GM19328 (cell line): ENCODE measurements around the gene ATOX1.
A peak's percentile ranks its signal among the peaks of the same experiment; 100 is the strongest.
"Not testable (repeated sequence)": the region's sequence is repeated elsewhere in the genome, so short reads cannot be mapped to it uniquely, and the experiment has no call there.

Experiments used
- ATAC-seq: cut with Tn5 transposase; IDR thresholded peaks from one replicate; pipeline ENCODE4 v1.9.1; 2021; ENCODE audit warnings: mild to moderate bottlenecking, moderate library complexity; ENCODE audit not compliant: unreplicated experiment

The ATOX1 gene, protein sequence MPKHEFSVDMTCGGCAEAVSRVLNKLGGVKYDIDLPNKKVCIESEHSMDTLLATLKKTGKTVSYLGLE

DNA sequence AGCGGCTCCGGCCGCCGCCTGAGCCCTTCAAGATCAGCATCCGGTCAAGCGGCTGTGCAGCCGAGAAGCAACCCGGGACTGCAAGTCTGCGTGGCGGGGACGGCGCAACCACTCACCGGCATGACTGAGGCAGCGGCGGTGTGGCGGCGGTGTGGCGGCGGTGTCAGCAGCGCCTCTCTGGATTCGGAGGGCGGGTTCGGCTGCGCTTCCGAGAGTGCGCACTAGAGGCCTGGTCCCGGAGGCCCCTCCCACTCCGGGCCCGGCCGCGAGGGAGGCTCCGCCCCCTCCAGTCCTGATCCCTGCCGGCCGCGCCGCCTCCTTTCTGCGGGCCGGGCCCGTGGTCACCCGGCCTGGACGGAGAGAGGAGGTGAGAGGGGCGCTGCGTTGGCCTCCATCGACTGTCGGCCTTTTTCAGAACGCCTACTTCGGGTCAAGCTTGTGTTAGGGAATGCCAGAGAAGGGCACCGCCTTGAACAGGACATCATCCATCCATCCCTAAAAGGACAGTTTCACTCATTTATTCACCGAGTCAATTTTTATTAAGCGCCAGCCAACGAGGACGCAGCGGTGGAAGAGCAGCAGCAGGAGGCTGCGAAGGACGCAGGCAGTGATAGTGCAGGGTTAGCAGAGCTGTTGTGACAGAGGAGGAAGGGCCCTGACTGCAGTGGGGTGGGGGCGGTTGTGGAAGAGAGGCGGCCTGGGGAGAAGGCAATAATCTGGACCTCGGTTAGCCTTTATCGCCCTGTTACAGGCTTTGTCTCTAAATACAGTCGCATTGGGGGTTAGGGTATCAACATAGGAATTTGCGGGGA, at the start of gene ATOX1:
ATOX1 (minus strand) TSS at position 202 of the 812 bp plus-strand sequence; CDS start at position 122, 80 bp downstream.
- ATAC-seq, result peak; percentile 95

DNA sequence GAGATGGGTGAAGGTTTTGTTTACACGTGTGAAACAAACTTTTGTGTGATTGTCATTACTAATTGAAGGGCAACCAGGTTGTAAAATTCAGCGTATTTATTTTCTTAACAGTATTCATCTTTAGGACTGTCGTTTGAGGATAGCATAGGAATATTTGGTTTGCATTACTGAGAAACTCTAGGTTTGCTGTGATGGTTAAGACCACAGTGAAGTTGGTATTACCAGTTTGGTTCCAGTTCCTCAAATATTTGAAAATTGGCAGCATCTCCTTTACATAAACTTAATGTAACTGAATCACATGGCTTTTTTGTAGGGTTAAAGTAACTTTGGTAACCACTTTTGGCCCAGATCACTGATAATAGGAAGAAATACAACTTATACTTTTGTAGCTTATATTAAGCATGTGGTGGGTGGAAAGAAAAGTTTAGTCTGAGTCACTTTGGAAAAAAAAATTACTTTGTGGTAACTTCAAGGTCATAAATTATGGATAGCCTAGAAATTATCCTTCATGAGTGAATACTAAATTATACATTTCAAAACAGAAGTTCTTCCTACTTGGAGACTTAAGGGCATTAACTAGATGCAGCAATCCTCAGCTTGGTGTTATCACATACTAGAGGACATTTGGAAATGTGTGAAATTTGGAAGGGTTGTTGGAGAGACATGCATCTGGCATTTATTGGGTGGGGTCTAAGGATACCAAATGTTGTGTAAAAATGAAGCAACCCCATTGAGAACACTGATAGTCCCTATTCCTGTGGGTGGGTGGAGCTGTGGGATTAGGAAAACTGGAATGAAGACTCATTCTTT, 47.2 kb upstream of the ATOX1 start:
- ATAC-seq, result no peak

DNA sequence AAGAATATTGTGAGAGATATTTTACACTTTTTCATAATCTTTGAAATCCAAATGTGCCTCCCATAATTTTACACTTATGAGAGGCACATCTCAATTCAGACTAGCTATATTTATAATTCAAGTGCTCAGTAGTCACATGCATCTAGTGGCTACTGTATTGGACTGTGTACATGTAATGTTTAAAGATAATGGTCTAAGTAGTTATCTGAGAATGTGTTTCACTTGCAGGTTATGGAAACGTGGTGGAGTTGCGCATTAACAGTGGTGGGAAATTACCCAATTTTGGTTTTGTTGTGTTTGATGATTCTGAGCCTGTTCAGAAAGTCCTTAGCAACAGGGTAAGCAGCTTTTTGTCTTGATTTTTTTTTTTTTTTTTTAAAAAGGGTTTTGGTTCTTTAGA, 42.1 kb upstream of the ATOX1 start:
- ATAC-seq, result no peak

DNA sequence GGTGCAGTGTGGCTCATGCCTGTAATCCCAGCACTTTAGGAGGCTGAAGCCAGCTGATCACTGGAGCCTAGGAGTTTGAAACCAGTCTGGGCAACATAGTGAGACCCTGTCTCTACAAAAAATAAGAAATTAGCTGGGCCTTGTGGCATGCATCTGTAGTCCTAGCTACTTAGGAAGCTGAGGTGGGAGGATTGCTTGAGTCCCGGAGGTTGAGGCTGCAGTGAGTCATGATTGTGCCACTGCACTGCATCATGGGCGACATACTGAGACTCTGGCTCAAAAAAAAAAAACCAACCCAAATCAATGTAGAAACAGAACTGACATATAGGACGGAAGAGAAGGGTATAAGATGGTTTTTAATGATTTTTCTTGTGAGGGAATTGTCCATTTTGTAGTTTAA, 41.0 kb upstream of the ATOX1 start:
- no peak for ATAC-seq

DNA sequence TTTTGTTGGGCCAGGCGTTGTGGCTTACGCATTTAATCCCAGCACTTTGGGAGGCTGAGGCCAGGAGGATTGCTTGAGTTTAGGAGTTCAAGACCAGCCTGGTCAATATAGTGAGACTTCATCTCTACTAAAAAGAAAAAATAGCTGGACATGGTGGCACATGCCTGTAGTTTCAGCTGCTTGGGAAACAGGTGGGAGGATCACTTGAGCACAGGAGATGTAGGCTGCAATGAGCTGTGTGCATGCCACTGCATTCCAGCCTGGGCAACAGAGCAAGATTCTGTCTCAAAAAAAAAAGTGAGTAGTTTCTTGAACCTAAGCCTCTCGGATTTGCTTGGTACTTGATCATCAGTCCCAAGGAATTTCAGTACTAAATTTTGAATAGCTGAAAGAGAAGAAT, 40.2 kb upstream of the ATOX1 start:
- no peak for ATAC-seq

DNA sequence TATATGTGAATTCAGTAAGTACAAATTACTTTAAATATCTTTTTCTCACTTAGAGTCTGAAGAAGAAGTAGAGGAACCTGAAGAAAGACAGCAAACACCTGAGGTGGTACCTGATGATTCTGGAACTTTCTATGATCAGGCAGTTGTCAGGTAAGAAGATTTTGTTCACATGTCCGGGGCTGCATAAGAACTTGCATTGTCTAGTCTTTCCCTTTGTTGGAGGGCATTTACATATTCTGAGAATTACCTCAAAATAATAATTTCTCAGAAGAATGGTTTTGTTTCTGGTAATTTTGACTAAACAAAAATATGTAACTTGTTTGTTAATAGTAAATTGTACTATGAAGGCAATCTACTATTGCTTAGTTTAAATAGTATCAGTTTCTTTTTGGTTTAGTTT, 37.0 kb upstream of the ATOX1 start:
- ATAC-seq, result no peak

DNA sequence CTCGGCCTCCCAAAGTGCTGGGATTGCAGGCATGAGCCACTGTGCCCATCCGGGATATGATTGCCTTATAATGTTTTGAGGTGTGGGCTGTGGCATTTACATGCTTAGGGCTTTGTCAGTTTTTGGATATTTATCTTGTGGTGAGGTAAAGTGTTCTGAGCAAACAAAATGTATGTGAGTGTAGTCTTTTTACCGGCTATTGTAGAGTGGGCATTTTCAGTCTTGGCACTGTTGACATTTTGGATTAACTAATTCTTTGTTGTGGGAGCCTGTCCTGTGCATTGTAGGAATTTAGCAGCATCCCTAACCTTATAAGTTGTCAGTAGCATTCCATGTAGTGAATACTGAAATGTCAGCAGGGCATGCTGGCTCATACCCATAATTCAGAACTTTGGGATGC, 34.9 kb upstream of the ATOX1 start:
- no peak for ATAC-seq

DNA sequence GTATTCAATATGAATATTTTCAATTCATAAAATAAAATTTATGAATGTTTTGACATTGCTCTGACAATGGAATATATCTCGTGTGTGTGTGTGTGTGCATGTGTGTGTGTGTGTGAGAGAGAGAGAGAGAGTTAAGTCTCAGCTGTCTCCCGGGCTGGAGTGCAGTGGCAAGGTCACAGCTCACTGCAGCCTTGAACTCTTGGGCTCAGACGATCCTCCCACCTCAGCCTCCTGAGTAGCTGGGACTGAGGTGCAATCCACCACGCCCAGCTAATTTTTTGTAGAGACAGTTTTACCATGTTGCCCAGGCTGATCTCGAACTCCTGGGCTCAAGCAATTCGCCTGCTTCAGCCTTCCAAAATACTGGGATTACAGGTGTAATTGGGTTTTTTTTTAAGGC, 29.4 kb upstream of the ATOX1 start:
- no peak for ATAC-seq

DNA sequence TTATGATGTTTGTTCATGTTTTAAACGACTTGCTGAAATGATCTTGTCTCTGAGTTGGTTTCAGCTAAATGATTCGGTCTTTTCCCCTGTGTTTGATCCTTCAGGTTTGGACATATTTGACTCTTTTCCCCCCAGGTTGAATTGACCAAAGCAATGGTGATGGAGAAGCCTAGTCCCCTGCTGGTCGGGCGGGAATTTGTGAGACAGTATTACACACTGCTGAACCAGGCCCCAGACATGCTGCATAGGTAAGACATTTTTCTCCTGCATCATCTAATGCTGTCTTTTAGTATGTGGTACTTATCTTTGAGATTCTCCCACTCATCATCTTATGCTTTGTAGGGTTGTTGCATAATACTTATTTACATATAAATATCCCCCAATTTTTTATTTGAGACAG, 28.0 kb upstream of the ATOX1 start:
- no peak for ATAC-seq

DNA sequence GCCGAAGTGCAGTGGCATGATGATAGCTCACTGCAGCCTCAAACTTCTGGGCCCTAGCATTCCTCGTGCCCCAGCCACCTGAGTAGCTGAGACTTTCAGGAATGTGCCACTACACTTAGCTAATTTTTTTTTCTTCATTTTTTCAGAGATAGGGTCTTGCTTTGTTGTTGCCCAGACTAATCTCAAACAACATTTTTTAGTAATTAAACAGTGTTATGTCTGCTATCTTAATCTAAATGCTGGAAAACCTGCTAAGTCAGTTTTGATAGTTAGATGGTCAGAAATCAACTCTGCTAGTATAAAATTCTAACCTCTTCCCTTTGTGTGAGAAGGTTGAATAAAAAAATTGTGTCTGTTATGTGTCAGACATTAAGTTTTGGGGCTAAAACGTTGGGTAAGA, 25.7 kb upstream of the ATOX1 start:
- no peak for ATAC-seq

DNA sequence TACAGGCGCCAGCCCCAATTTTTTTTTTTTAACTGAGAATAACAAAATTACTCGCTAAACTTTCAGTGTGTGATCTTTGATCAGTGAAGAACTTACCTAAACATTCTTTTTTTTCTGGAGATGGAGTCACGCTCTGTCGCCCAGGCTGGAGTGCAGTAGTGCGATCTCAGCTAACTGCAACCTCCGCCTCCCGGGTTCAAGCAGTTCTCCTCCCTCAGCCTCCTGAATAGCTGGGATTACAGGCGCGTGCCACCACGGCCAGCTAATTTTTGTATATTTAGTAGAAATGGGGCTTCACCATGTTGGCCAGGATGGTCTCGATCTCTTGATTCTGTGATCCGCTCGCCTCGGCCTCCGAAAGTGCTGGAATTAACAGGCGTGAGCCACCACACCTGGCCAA, 25.2 kb upstream of the ATOX1 start:
- not testable (repeated sequence) for ATAC-seq

DNA sequence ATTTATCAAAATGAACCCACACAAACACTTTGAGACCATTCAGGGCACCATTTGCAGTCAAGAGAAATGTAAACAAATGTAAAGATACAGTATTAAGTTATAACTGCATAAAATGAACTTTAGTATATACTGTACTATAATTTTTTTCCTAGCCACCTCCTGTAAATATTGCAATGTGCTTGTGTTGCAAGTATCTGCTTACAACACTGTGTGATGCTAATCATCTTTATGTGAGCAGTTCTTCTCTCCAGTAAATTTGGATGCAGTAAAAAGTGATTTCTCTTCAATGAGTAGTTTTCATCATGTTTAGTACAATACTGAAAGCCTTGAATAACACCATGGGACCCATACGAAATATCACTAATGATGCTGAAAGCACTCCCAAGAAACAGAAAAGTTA, 22.8 kb upstream of the ATOX1 start:
- ATAC-seq, result no peak

DNA sequence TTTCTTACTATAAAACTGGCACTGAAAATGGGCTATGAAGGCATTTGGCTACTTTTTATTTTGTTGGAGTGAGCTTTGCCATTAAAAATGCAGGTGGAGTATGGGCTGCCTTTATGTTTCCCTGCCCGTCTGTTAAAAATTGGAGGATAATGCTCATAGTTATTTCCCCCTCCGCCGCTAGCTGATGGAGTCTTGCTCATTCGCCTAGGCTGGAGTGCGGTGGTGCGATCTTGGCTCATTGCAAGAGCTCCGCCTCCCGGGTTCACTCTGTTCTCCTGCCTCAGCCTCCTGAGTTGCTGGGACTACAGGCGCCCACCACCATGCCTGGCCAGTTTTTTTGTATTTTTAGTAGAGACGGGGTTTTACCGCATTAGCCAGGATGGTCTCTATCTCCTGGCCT, 21.9 kb upstream of the ATOX1 start:
- no peak for ATAC-seq

DNA sequence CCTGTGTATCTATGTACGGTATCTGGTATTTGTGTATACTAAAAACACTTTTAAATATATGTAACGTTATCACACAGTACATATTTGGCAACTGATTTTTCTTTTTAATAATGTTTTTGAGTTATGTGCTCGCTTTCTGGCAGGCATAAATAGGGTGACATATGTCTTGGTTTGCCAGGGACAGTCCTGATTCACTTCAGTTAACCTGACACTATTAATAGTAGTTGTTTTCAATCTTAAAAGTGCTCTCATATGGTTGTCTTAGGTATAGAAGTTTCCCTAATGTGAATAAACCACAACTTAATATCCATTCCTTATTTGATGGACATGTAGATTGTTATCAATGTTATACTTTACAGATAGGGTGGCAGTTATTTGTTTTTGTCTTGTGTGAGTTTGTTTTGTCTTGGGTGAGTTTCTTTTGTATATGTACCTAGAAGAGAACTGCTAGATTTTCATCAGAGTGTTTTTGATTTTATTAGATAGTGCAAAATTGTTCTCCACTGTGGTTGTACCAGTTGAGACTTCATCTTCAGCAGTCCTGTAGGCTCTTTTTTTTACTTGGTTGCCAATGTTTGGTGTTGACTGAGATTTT, 21.2 kb upstream of the ATOX1 start:
- no peak for ATAC-seq

DNA sequence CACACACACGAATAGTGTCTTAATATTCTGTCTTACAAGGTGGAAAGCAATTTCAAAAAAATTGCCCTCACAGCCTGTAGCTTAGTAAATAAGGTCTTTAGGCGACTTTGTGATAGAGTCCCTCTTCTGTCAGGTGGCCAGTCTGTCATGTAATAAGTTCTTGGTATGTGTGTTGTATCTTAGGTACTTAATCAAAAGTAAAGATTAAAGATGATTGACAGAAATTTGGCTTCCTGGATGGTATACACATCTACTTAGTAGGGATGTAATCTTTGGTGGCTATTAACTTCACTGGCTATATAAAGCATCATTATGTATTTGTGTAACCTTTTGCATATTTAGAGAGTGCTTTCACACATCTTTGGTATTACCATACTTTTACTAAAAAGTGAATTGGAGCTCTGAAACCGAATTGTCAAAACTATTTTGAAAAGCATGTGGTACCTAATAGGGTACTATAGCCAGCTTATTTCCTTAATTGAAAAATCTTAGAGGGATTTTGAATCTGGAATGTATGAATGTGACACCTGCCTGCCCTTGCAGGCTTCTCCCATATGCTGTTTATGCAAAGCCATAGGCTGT, 16.7 kb upstream of the ATOX1 start:
- no peak for ATAC-seq

DNA sequence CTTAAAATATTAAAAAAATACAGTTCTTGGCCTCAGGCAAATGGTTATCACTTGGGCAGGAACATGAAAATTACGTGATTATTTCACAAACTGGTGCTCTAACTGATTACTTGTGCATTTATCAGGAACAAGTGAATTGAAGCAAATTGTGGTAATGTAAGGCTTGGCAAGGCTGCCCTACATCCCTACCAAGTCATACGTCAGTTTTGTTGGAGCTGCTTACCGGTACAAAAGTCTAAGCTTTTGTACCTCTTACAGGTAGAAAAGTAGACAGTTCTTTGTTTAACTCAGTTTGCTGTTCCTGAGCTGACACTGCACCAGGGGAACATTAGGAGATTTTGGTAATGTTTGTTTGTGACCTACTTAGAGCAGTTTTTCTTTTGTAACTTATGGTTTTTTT, 15.5 kb upstream of the ATOX1 start:
- ATAC-seq, result no peak

DNA sequence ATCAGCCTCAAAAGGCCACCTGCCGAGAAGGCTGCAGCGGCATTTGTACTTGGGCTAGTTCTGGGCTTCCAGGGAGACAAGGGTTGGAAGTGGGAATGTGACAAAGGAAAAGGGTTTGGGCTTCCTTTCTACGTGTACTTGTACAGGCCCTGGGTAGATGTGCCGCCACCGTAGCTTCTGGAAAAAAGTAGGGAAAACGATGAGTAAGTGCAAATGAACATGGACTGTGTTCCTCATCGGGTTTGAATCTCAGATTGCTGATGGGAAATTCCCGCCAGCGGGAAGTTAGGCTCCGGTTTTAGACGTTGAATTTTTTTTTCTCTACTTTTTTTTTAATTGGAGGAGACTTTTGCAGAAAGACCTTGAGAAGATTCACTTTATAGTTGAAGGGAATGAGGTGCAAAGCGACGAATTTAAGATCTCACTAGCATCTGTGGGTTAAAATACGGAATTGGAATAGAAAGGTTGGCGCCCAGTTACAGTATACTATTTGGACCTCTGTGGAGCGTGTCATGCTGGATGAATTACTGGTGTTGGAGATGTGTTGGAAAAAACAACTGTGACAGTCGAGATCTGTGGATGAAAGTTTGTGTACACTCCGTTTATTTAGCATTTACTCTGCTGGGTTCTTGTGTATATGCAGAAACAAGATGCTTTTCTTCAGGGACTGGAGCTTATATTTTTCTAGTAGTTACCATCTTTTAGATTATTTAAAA, 14.6 kb upstream of the ATOX1 start:
- ATAC-seq, result no peak

DNA sequence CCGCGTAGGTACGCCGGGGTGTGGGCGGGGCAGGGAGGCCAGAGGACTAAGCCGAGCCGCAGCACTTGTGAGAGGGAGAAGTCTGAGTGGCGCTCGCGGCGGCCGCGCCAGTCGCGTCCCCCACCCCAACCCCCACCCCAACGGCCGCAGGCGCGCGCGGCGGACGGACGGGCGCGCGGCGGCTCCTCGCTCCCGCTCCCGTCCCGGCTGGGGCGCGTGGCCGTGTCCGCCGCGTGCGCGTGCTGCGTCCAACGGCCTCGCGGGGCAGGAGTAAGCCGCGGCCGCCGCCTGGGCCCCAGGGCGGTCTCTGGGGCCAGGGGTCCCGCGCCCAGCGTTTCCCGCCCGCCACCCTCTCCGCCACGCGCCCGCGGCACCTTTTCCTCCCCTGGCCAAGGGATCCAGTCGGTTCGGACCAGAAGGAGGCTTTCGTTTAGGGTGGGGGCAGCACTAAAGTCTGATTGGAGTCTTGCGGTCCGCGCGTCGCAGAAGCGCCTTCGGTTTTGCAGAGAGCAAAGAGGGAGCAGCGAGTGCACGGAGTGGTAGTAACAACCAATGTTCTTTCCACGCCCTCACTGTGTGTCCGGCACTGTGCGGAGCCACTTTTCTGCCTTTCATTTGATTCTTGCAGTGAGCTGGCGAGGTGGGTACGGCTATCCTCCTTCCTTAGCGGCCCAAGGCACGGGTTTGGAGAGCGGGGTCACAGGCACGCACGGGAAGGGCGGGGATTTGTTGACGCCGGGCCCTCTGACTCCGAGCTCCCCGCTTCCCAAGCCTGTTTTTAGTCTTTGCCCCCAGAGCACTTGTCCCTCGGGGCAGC, 13.8 kb upstream of the ATOX1 start:
- ATAC-seq, result peak; percentile 1

DNA sequence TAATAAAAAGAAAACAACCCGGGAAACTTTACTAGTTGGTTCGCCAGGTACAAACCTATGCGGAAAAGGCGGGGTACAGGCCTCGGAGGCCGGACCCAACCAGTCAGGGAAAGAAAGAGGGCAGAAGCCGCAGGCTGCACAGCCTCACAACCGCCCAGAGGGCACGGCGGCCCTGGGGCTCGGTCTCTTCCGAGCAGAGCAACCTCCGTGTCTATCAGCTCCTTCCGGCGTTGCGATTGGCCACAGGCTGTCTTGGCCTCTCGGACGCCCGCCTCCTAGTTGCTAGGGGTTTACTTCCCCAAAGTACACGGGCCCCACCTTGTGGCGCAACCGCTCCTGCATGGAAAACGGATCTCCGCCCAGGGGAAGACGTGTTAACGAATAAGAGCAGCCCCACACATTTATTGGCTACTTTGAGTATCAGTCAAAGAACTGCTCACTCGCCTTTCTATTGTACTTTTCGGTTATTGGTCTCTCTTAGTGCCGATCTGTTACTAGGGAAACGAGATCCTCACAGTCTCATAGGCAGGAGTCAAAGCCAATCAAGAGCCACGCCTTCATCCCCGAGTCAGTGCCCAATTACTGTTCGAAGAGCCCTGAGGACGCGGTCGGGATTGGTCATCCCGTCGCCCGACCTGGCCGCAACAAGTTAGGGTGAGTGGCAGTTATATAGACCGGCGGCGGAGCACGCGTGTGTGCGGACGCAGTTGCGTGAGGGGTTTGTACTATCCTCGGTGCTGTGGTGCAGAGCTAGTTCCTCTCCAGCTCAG, 13.0 kb upstream of the ATOX1 start, which contains the start of gene G3BP1:
G3BP1 (plus strand) TSS at position 696 of the 770 bp plus-strand sequence. CDS start 14,667 bp downstream, outside the sequence.
- ATAC-seq, result peak; percentile 76
